GM12878 (cell line): ENCODE results near the gene FOXP1.

ENCODE experiments used
- GABPA ChIP-seq: IDR thresholded peaks from 2 replicates; pipeline ENCODE4 v1.6.1; 2014; ENCODE audit warnings: antibody characterized with exemption, low read depth, mild to moderate bottlenecking, inconsistent platforms
- MTA3 ChIP-seq: IDR thresholded peaks from 2 replicates; pipeline ENCODE4 v1.6.1; 2012; ENCODE audit warnings: low read length, inconsistent platforms, borderline replicate concordance
- REST ChIP-seq: IDR thresholded peaks from 2 replicates; pipeline ENCODE4 v1.6.1; 2012; ENCODE audit warnings: mild to moderate bottlenecking, low read depth, low read length
- SIN3A ChIP-seq: IDR thresholded peaks from 2 replicates; pipeline ENCODE4 v1.6.1; 2012; ENCODE audit warnings: low read depth, low read length, improper control_type of control experiment
- ZBTB4 ChIP-seq: fragments of 450-650 bp; formaldehyde crosslinking; IDR thresholded peaks from 2 replicates; pipeline ENCODE4 v1.4.0; 2022; ENCODE audit warnings: mild to moderate bottlenecking, moderate library complexity
- ZBTB40 ChIP-seq: fragments of 450-650 bp; IDR thresholded peaks from 2 replicates; pipeline ENCODE4 v1.6.1; 2016; ENCODE audit warnings: mild to moderate bottlenecking, moderate library complexity, borderline replicate concordance

DNA sequence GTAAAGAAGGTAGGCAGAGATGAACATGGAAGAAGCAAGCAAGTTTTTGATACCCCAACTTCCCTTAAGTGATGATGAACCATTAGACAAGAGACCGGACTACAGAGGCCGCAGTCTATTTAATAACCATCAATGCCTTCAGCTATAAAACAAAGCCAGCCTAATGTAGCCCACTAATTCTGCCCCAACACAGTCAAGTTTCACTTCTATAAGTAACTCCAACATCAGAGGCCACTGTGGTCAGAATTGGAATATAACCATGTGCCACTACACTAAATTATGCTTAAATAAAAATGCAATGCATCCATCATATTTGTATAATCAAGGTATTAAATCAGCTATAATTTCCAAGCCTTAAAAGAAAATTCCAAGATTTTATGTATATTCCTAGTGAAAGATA, 234.7 kb downstream of the FOXP1 start:
- TF ChIP-seq GABPA (no peak), MTA3 (no peak), REST (no peak), SIN3A (no peak), ZBTB4 (CRISPR knock-in tag) (no peak), ZBTB40 (no peak)
